ENCODE results near the gene CEMP1.

CEMP1 gene

GRCh38 chr16:2483939-2484897 is 47.0 kb downstream of the CEMP1 start:
- no peak for TF ChIP-seq FOXP2 (optimal IDR thresholded peaks at IDR 0.05; ENCODE audit: borderline replicate concordance, extremely low read depth, extremely low read length, insufficient read depth)
- no peak for TF ChIP-seq TAF1 (IDR thresholded peaks at IDR 0.05; ENCODE audit: borderline replicate concordance, insufficient read depth, low read length)
- no peak for TF ChIP-seq SIN3A (IDR thresholded peaks at IDR 0.05; ENCODE audit: borderline replicate concordance, insufficient read depth, low read length)
- TF ChIP-seq REST (IDR thresholded peaks at IDR 0.05; ENCODE audit: insufficient read depth in 1 of 2, low read depth in 2 of 2, low read length in 2 of 2), result no peak
- no peak for TF ChIP-seq POLR2AphosphoS5 (IDR thresholded peaks at IDR 0.05; ENCODE audit: low read depth, low read length)

GRCh38 chr16:2482708-2483534 is 48.3 kb downstream of the CEMP1 start:
- no peak for TF ChIP-seq TAF1 (IDR thresholded peaks at IDR 0.05; ENCODE audit: borderline replicate concordance, insufficient read depth, low read length)
- no peak for TF ChIP-seq FOXP2 (optimal IDR thresholded peaks at IDR 0.05; ENCODE audit: borderline replicate concordance, extremely low read depth, extremely low read length, insufficient read depth)
- no peak for TF ChIP-seq POLR2AphosphoS5 (IDR thresholded peaks at IDR 0.05; ENCODE audit: low read depth, low read length)
- TF ChIP-seq REST (IDR thresholded peaks at IDR 0.05; ENCODE audit: insufficient read depth in 1 of 2, low read depth in 2 of 2, low read length in 2 of 2), result no peak
- no peak for TF ChIP-seq SIN3A (IDR thresholded peaks at IDR 0.05; ENCODE audit: borderline replicate concordance, insufficient read depth, low read length)

GRCh38 chr16:2482249-2482648 is 49.0 kb downstream of the CEMP1 start:
- TF ChIP-seq TAF1 (IDR thresholded peaks at IDR 0.05; ENCODE audit: borderline replicate concordance, insufficient read depth, low read length), result no peak
- TF ChIP-seq POLR2AphosphoS5 (IDR thresholded peaks at IDR 0.05; ENCODE audit: low read depth, low read length), result no peak
- TF ChIP-seq SIN3A (IDR thresholded peaks at IDR 0.05; ENCODE audit: borderline replicate concordance, insufficient read depth, low read length), result no peak
- no peak for TF ChIP-seq FOXP2 (optimal IDR thresholded peaks at IDR 0.05; ENCODE audit: borderline replicate concordance, extremely low read depth, extremely low read length, insufficient read depth)
- no peak for TF ChIP-seq REST (IDR thresholded peaks at IDR 0.05; ENCODE audit: insufficient read depth in 1 of 2, low read depth in 2 of 2, low read length in 2 of 2)

GRCh38 chr16:2481676-2482075 is 49.5 kb downstream of the CEMP1 start:
- TF ChIP-seq SIN3A (IDR thresholded peaks at IDR 0.05; ENCODE audit: borderline replicate concordance, insufficient read depth, low read length), result no peak
- TF ChIP-seq FOXP2 (optimal IDR thresholded peaks at IDR 0.05; ENCODE audit: borderline replicate concordance, extremely low read depth, extremely low read length, insufficient read depth), result no peak
- no peak for TF ChIP-seq POLR2AphosphoS5 (IDR thresholded peaks at IDR 0.05; ENCODE audit: low read depth, low read length)
- no peak for TF ChIP-seq TAF1 (IDR thresholded peaks at IDR 0.05; ENCODE audit: borderline replicate concordance, insufficient read depth, low read length)

GRCh38 chr16:2480948-2481347 is 50.3 kb downstream of the CEMP1 start:
- TF ChIP-seq SIN3A (IDR thresholded peaks at IDR 0.05; ENCODE audit: borderline replicate concordance, insufficient read depth, low read length) (no peak), POLR2AphosphoS5 (IDR thresholded peaks at IDR 0.05; ENCODE audit: low read depth, low read length) (no peak), REST (IDR thresholded peaks at IDR 0.05; ENCODE audit: insufficient read depth in 1 of 2, low read depth in 2 of 2, low read length in 2 of 2) (no peak), FOXP2 (optimal IDR thresholded peaks at IDR 0.05; ENCODE audit: borderline replicate concordance, extremely low read depth, extremely low read length, insufficient read depth) (no peak), TAF1 (IDR thresholded peaks at IDR 0.05; ENCODE audit: borderline replicate concordance, insufficient read depth, low read length) (no peak)
